Smooth muscle cell (in vitro differentiated cells): ENCODE measurements around the gene RNF220. TPM values are rescaled to one million over a fixed set of nuclear protein-coding genes. Genes with fewer than 3 reads are reported as not detected.

Experiments used
- DNase-seq: peaks from one replicate; lab custom pipeline; 2025; ENCODE audit not compliant: unreplicated experiment; lab: John Stamatoyannopoulos, UW
- H2AFZ ChIP-seq: fragments of 200-600 bp; sonication (generic); 2 replicates; pipeline ENCODE4 v1.6.0; 2016; ENCODE audit warnings: antibody characterized with exemption, low read depth, mild to moderate bottlenecking
- H3F3A ChIP-seq: fragments of 200-600 bp; sonication (generic); 2 replicates; pipeline ENCODE4 v1.6.0; 2017; ENCODE audit warnings: antibody characterized with exemption, low read depth
- H3K27ac ChIP-seq: fragments of 200-600 bp; sonication (generic); 2 replicates; pipeline ENCODE4 v1.5.1; 2016; ENCODE audit warnings: low read depth, mild to moderate bottlenecking
- H3K27me3 ChIP-seq: fragments of 200-600 bp; sonication (generic); 2 replicates; pipeline ENCODE4 v1.6.1; 2016; ENCODE audit warnings: low read depth, mild to moderate bottlenecking
- H3K36me3 ChIP-seq: fragments of 200-600 bp; sonication (generic); 2 replicates; pipeline ENCODE4 v1.5.1; 2016; ENCODE audit warnings: low read depth
- H3K4me1 ChIP-seq: fragments of 200-600 bp; sonication (generic); 2 replicates; pipeline ENCODE4 v1.5.1; 2016; ENCODE audit warnings: low read depth
- H3K4me2 ChIP-seq: fragments of 200-600 bp; sonication (generic); 2 replicates; pipeline ENCODE4 v1.6.0; 2016; ENCODE audit warnings: mild to moderate bottlenecking
- H3K4me3 ChIP-seq: fragments of 200-600 bp; sonication (generic); 2 replicates; pipeline ENCODE4 v1.5.1; 2016; ENCODE audit warnings: mild to moderate bottlenecking
- H3K79me2 ChIP-seq: fragments of 200-600 bp; sonication (generic); 2 replicates; pipeline ENCODE4 v1.6.0; 2016; ENCODE audit warnings: low read depth, mild to moderate bottlenecking
- H3K9ac ChIP-seq: fragments of 200-600 bp; sonication (generic); 2 replicates; pipeline ENCODE4 v1.6.0; 2016; ENCODE audit warnings: low read depth
- H3K9me3 ChIP-seq: fragments of 200-600 bp; sonication (generic); replicated peaks from 2 replicates; pipeline ENCODE4 v1.5.1; 2016; ENCODE audit warnings: low read depth
- H4K20me1 ChIP-seq: fragments of 200-600 bp; sonication (generic); 2 replicates; pipeline ENCODE4 v1.6.0; 2016; ENCODE audit warnings: low read depth
- CTCF ChIP-seq: fragments of 200-600 bp; sonication (generic); IDR thresholded peaks from 2 replicates; pipeline ENCODE4 v1.5.1; 2017; ENCODE audit warnings: borderline replicate concordance, mild to moderate bottlenecking, antibody characterized with exemption; ENCODE audit not compliant: insufficient read depth, poor library complexity, severe bottlenecking
- WGBS: methylation state at CpG from one replicate; pipeline ENCODE4 v1.1.7; 2016; ENCODE audit warnings: low lambda C conversion rate; 5-methylcytosine and 5-hydroxymethylcytosine counted together
- polyA plus RNA-seq: library from polyadenylated mRNA; unstranded; fragments of >200 nt; fragmentation: Nextera tagmentation; extraction: Ambion mirVana; gene quantifications from 2 replicates; pipeline ENCODE4 v1.2.1, GENCODE V29; 2016
- total RNA-seq: library from RNA; depleted of rRNA; stranded (reverse); fragments of >200 nt; gene quantifications from 2 replicates; pipeline ENCODE4 v1.2.3, GENCODE V29; 2014

RNF220 gene
- total and polyA plus RNA-seq, 2 experiments from 2014 or later = 65.8 to 71.1 TPM

- Histone ChIP-seq H3K27ac (no peak overlapping the region), H3K79me2 (no peaks in the 10 kb centered on the region), H3K4me1 (peaks cover 15% of the 10 kb centered on the region), H3K4me2 (no peak overlapping the region), H3F3A (no peaks in the 10 kb centered on the region), H3K9me3 (no peaks in the 10 kb centered on the region), H3K9ac (no peak overlapping the region), H3K36me3 (no peaks in the 10 kb centered on the region), H3K4me3 (no peak overlapping the region), H4K20me1 (peaks cover 6% of the 10 kb centered on the region), H3K27me3 (peaks cover 95% of the 10 kb centered on the region), H2AFZ (no peak overlapping the region)
- no peak for DNase-seq
- WGBS = 57% methylated on average over 4 of the region's 4 CpGs
- TF ChIP-seq CTCF = no peak
Observed at GRCh38 chr1:44409757-44410156, 4.7 kb downstream of the RNF220 start.

GRCh38 chr1:44411861-44412260 is 6.8 kb downstream of the RNF220 start:
- Histone ChIP-seq H3K4me2 (no peak overlapping the region), H3K79me2 (no peaks in the 10 kb centered on the region), H3K9me3 (no peaks in the 10 kb centered on the region), H2AFZ (no peak overlapping the region), H3K27ac (no peak overlapping the region), H3K4me1 (peaks cover 4% of the 10 kb centered on the region), H4K20me1 (peaks cover 6% of the 10 kb centered on the region), H3K27me3 (peaks cover 100% of the 10 kb centered on the region), H3K9ac (no peak overlapping the region), H3K36me3 (no peaks in the 10 kb centered on the region), H3F3A (no peaks in the 10 kb centered on the region), H3K4me3 (no peak overlapping the region)
- no peak for TF ChIP-seq CTCF
- WGBS = 90% methylated on average over 10 of the region's 10 CpGs
- DNase-seq = no peak

GRCh38 chr1:44412601-44413000 is 7.5 kb downstream of the RNF220 start:
- Histone ChIP-seq H2AFZ (no peak overlapping the region), H3K9ac (no peak overlapping the region), H3K4me3 (no peak overlapping the region), H3K79me2 (no peaks in the 10 kb centered on the region), H3K27me3 (peaks cover 100% of the 10 kb centered on the region), H3K36me3 (no peaks in the 10 kb centered on the region), H3K27ac (no peak overlapping the region), H3F3A (no peaks in the 10 kb centered on the region), H3K4me2 (no peak overlapping the region), H3K9me3 (no peaks in the 10 kb centered on the region), H4K20me1 (peaks cover 6% of the 10 kb centered on the region), H3K4me1 (peaks cover 6% of the 10 kb centered on the region)
- no peak for DNase-seq
- no peak for TF ChIP-seq CTCF
- 69% methylated on average over 7 of the region's 7 CpGs for WGBS

- H3K27me3 ChIP-seq = peaks cover 100% of the 10 kb centered on the region
- no peak overlapping the region for H2AFZ ChIP-seq
- H3K4me1 ChIP-seq = peaks cover 18% of the 10 kb centered on the region
- WGBS = 83% methylated on average over 9 of the region's 9 CpGs
- H3K4me3 ChIP-seq = no peak overlapping the region
- no peaks in the 10 kb centered on the region for H4K20me1 ChIP-seq
- H3K9ac ChIP-seq = no peak overlapping the region
- no peak overlapping the region for H3K27ac ChIP-seq
- H3K4me2 ChIP-seq = no peak overlapping the region
- DNase-seq = no peak
- no peaks in the 10 kb centered on the region for H3K9me3 ChIP-seq
- no peaks in the 10 kb centered on the region for H3K79me2 ChIP-seq
- H3K36me3 ChIP-seq = no peaks in the 10 kb centered on the region
- TF ChIP-seq CTCF = no peak
- no peaks in the 10 kb centered on the region for H3F3A ChIP-seq
Observed at GRCh38 chr1:44413740-44414139, 8.7 kb downstream of the RNF220 start.
